GM04503 (cell line): Measurements from ENCODE around the gene PKIG.
A peak's percentile ranks its signal among the peaks of the same experiment; 100 is the strongest.

Experiments
- DNase-seq: peaks from one replicate; pipeline ENCODE4 v3.0.0-alpha.2; 2012; ENCODE audit warnings: low read depth

Gene PKIG

DNA sequence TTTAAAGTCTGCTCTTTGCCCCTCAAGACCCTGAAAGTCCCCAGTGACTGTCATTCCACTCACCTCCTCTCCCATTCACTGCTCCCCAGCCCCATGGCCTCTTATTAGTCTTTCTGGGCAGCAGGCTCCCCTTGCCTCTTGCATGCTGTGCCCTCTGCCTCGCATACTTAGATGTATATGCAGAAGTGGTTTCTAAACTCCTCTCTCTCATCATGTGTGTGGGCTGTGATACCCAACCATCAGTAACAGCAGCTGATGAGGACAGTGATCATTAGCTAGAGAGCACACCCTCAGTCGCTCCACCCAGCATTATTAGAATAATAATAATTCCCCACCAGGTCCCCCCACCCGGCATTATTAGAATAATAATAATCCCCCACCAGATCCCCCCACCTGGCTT lies 14.5 kb downstream of the PKIG start:
- no peak for DNase-seq

DNA sequence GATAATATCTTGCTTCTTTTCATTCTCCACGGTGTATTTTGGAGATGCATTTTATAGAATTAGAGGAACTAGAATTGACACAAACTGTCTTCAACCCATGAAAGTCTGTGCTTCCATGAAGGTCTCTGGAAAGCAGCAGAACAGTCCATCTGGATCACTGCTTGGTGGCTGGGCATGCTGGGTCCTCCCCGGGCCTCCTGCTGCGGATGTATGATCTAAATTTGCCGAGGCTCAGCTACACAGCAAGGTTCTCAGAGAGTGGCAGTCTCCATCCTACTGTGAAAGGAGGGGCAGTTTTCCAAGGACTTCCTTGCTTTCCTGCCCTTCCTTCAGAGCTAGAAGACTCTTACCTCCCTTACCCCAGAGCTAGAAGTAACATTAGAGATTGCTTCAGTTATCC lies 15.1 kb downstream of the PKIG start:
- DNase-seq = no peak

DNA sequence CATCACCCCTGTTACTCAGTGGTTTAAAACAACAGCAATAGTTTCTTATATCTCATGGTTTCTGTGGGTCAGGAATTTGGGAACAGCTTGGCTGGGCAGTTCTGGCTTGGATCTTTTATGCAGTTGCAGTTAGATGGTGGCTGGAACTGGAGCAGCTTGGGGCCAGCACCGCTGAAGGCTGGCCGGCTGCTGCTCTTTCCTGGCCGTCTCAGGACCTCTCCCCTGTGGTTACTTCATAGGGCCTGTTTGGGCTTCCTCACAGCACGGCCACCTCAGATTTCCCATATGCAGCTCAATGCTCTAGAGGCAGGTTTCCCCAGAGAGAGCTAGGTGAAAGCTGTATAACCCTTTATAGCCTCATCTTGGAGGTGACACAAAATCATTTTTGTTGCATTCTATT lies 15.6 kb downstream of the PKIG start:
- no peak for DNase-seq

DNA sequence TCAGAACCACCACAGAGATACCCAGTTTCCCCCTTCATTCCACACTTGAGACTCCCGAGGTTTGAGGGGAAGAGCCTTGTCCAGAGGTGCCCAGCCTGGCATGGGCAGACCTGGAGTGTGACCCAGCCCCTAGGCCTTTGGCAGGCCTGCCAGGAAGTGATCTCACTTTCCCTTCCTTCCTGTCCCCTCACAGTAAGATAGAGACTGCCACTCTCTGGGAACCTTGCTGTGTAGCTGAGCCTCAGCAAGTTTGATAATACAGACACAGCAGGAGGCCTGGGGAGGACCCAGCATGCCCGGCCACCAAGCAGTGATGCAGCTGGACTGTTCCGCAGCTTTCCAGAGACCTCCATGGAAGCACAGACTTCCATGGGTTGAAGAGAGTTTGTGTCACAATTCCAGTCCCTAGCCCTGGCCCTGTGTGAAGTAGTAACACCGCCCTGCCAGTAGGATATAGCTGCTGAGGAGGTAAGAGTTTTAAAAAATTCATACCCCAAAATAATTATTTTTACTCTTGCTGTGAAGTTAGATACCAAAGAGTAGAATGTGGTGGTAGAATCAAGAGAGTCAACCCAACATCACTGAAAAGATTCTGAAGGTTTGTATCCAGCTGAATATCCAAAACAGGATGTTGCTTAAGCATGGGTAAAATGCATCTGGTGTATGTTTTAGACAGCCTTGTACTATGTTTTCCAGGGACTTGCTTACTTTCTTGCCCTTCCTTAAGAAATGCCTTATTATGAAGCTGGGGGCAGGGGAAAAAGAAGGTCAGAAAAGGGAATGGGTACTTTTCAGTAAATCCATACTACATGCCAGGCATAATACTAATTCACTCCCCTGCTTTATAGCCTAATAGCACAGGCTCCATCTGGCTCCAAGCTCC lies 16.3 kb downstream of the PKIG start:
- no peak for DNase-seq

DNA sequence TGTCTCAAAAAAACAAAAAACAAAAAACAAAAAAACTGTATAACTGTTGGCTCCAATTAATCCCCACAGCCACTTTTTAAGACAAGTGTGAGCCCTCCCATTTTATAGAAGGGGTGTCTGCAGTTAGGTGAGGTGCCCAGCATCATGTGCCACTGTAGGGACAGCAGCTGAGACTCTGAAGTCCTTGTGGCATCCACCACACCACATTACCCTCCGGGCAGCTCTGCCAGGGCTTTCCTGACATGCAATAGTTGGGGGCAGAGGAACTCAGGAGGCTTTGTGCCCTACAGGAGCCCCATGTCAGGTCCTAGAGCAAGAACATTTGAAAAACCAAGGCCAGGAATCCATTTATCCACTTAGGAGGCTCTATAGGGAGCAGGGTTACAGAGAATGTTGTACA lies 17.3 kb downstream of the PKIG start:
- no peak for DNase-seq

DNA sequence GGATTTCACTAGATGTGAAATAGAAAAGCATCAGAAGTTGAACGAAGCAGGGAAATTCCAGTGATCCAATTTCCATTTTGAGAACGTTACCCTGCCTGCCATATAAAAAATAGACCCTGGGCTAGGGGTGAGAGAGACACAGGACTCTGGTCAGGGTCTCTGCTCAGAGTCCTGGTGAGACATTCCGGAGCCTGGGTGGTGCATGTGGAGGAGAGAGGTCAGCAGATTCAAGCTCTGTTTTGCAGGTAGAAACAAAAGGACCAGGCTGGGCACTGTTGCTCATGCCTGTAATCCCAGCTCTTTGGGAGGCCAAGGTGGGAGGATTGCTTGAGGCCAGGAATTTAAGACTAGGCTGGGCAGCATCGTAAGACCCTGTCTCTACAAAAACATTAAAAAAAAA lies 17.9 kb downstream of the PKIG start:
- DNase-seq = no peak

DNA sequence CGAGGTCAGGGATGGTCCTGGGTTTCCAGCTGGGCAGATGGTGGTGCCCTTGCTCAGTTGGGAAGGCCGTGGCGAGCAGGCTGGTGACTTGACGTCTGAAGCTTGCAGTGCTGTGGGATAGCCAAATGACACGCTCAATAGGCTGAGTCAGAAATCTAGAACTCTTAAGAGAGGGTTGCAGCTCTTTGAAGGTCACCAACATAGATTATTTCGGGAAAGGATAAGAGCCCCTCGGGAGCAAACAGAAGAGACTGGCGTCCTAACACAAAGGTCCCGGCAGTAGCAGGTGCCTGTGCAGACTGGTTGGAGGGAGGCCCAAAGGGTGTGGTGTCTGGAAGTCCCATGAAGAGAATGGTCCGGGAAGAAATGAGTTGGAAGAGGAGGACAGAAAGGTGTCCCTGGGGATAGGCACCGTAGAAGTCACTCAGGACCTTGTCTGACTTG lies 18.4 kb downstream of the PKIG start:
- no peak for DNase-seq

DNA sequence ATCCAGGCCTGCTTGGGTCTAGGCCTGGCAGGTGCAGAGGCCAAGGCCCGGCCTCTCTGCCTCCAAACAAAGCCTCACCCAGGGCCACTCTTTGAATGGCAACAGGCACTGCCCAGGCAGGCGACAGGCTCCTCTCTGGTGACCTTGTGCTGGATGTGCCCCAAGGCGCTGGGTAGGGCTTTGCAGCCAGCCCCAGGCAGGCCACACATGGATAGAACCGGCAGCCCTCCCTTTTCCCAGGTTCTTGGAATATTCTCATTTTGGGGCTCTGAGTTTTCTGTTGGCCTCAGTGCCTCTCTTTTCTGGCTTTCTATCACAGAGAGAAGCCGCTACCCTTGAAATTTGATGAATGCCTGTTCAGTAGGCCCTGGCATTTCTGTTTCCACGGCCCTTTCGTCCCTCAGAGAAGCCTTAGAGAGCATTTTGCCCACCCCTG lies 18.9 kb downstream of the PKIG start:
- DNase-seq = no peak

DNA sequence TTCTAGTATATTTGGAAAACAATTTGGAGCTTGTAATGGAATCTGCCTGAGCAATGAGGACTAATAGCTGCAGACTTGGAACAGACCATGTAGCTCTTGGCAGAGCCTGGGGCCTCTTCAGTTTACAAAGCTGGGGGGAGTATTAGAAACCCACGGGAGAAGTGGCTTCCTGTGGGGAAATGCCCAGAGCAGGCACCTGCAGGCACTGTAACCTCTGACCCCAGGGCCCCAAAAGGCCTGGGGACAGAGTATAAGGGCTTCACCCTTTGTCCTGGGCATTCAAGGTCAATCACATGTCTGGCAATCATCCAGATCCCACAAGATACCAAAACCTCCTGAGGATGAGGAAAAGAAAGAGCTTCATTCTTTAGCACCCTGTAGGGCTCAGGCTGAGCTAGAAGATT lies 19.4 kb downstream of the PKIG start:
- DNase-seq = peak; percentile 50

DNA sequence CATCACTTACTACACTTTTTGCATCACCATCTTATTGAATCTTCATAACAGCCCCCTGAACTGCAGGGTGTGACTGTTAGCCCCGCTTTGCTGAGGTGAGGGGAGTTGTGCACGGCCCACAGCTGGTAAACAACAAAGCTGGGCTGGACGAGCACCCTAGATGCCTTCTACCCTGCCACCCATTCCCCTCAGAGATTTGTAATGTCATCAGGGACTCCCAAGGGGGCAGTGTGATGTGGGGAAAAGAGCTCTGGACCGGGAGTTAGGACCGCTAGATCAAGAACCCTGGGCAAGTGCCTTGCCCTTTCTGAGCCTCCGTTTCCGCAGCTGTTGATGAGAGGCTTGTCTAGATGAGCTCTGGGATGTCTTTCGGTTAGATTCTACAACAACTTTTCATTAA lies 20.9 kb downstream of the PKIG start:
- no peak for DNase-seq

DNA sequence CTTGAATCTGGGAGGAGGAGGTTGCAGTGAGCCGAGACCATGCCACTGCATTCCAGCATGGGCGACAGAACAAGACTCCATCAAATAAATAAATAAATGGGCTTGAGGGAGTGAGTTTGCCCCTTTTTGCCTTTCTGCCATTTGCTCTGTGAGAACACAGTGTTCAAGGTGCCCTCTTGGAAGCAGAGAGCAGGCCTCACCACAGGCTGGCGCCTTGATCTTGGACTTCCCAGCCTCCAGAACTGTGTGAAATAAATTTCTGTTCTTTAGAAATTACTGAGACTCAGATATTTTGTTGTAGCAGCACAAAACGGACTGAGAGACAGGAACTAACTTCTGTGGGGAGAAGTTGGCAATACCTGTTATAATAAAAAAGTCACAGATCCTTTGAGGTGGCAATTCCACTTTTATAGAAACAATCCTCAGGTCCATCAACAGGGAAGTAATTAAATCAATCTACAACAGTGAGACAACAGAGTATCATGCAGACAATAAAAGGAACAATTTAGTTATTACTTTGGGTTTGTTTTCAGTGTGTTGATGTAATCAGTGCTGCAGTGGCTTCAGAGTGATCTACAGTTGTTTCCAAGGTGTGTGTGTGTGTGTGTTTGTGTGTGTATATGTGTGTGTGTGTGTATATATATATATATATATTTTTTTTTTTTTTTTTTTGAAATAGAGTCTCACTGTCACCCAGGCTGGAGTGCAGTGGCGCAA lies 24.5 kb downstream of the PKIG start:
- DNase-seq = no peak

DNA sequence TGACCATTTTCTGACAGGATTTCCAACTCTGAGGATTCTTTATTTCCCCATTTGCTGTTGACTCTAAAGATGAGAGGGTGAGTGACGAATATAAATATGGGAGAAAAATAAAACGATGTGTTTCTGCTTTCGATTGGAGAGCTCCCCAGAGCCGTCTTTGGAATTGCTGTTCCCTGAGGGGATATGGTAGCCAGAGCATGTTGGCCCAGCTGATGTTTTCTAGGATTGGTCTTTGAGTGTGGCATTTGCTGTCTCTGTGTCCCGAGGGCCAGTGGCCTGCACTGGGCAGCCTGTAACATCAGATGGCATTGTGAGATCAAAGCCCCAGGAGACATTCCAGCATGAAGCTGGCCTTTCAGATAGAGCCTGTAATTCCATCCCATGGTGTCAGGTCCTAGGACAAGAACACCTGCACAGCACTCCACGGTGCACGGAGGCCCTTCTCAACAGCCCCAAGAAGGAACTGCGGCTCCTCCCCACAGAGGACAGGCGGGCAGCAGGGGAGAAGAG lies 26.7 kb downstream of the PKIG start:
- DNase-seq = no peak

DNA sequence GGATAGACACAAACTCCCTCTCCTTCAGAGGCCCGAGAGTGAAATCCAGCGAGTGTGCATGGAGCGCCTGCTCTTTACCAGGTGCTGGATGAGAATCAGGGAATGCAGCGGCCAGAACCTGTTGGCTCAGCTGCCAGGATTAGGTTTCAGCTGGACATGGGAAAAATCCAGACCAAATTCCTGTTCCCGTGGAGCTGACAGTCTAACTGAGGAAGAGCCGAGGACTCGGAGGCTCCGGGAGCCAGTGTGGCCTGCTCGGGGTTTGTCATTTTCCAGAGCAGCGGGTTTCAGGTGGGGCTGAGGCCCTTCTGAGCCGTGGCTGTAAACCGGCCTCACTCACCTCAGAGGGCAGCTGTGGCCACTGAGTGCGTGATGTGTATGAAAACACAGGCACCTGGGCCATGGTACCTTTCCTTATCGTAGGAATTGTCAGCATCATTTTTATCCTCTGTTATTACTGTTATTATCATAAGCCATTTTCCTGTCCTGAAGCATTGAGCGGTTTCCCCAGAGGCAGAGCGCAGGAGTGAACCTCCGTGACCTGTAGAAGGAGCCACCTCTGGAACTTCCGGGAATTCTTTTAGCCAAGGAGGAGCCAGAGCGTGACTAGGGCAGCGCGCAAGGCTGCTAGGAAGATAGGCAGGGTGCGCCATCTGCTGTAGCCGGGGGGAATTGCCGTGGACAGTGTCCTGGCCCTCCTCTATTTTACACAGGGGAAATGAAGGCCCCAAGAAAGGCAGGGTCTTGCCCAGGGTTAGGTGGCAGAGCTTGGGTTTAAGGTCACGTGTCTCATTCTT lies 27.3 kb downstream of the PKIG start:
- peak; percentile 36 for DNase-seq

DNA sequence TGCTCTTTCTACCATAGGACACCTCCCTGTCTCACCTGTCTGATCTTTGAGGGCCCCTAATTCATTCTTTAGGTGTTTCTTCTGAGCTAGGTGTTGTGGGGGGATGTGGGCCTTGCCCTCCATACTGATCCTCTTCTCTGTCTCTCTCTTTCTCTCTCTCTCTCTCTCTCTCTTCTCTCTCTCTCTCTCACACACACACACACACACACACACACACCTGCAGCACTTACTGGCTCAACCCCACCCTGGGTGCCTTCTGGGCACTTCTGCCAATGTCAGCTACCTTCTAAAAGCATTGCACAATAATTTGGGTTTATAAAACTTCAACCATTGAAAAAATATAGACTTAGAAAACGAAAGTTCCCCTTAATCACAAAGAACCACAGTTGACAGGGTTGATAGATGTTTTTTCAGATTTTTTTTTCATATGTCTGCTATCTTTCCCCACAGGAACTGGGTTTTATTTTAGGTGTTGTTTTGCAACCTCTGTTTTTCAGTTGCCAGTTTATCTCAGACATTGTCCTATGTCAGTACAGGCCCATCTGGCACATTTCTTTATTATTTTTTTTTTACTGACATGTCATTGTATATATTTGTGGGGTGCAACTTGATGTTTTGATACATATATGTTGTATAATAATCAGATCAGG lies 28.1 kb downstream of the PKIG start:
- DNase-seq = no peak

DNA sequence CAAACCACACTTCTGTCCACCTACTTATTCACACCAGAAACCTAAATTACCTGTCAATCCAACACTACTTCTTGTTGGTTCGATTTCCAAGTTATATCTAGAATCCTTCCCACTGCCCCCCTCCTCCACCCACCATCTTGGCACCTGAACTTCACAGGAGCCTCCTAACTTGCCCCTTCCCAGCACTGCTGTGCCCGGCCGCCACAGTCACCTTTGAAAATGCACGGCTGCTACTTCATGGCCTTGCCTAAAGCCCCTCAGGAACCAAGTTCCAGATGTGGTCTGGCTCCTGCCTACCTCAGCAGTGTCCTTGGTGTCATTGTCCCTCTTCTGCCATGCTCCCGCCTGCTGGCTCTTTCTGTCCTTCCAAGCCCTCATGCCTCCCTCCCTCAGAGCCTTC lies 31.2 kb downstream of the PKIG start:
- DNase-seq = no peak

DNA sequence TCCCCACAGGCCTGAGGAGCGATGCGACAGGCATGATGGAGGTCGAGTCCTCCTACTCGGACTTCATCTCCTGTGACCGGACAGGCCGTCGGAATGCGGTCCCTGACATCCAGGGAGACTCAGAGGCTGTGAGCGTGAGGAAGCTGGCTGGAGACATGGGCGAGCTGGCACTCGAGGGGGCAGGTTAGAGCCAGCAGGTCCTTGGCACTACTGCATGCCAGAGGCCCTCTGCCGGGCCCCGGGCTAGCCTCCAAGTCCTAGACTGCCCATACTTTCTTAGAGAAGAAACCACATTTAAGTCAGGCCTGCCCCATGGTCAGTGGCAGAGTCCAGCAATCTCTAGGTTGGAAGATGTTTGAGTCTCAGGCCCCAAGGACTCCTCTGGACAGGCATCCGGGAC lies 32.1 kb downstream of the PKIG start:
- no peak for DNase-seq

DNA sequence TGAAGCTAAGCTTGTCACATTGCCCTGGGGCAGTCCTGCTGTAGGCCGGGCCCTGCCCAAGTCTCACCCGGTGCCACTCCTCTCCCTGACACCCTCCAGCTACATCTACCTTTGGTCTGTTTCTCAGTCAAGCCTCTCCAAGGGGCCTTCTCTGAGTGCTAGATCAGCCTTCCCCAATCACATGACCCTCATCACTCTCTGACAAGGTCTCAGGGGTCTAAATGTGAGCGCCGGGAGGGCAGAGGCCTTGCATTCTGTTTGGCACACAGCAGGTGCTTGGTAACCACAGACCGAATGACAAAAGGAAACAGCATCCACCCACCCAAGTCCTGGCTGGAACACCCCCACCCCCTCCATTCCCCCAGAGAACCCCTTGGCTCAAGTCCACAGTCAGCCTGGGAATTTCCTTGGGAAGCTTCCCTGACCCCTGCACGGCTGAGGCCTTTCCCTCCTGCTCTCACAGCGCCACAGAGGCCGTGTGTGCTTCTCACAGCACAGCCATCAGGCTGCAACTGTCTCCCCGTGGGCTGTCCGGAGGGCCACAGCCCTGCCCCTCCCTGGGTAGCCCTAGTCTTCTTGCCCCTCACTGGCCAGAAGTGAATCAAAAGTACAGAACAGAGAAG lies 32.9 kb downstream of the PKIG start:
- no peak for DNase-seq

DNA sequence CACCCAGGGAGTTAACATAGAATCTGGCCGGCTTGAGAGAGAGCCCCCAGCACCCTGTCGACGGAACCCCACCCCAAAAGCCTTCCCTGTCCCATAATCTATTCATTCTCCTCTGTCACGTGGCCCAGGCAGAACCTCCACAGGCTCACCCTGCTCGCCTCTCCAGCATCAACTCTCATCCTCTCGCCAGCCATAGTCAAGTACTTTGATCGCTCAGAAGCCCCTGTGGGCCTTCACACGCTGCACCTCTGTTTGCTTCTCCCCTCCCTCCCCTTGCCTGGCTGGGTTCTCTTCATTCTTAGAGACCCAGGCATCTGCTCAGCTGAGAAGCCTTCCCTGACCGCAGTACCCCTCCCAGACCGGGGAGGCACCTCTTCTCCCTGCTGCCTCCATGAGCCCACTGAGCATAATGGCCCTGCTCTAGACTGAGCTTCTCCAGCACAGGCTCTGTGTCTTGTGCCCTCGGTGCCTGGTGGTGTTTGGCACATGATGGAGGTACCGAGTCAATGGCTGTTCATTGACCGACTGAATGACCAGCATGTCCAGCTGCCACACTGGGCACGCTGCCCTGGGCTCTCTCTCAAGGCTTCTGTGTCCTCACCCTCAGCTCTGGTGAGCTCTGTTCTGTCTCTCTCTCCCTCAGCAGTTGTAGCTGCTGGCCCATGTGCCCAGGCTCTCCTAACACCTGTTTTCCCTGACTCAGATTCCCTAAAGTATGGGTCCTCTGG lies 33.7 kb downstream of the PKIG start:
- DNase-seq = no peak

DNA sequence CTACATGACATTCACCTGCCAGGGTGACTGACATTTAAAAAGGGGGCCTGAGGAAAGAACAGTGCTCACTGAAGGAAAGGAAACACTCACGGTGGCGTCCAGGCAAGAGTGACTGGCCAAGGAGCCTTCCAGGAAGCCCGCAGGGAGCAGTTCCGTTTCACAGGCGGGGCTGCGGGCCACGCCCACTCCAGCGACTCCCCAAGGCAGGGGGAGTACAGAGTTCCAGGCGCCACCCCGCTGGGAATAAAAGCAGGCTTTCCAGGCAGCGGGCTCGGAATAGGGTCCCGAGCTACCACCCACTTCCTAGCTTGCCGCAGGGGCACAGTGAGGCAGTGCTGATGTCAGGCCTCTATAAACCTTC lies 34.2 kb downstream of the PKIG start:
- no peak for DNase-seq

DNA sequence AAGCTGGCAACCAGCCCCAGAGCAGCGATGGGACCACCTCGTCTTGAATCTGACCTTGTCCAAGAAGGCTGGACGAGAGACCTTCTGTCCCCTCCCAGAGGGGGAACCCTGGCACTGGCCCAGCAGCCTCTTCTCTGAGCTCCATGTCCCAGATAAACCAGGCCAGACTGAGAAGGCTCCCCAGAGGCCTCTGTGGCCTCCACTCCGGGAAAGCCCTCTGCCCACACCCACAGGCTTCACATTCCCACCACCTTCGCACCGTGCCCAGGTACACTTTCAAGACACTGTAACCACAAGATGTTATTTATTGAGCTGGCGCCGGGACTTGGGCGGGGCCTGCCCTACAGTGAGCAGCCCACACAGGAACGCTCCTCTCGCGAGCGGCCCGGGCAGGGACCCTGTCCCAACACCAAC lies 35.9 kb downstream of the PKIG start:
- no peak for DNase-seq

DNA sequence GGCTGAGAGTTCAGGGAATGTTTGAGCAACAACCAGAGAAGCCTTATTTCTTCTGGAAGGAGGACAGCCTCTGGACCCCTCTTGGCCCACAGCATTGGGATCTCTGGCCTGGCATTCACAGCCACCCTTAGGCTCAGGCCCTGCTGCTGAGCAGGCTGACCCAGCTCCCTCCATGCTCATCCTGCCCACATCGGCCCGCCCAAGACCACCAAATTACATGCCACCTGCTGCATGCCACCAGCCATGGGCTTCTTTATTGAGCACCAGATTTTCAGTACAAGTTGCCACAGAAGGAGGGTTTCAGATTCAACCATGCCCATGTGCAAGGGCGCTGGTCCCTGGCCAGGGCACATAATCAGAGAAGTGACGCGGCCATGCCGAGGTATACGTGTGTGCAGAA lies 36.9 kb downstream of the PKIG start:
- DNase-seq = no peak
